DMS153 (cell line): ENCODE measurements around the gene CHRNA10.
A peak's percentile ranks its signal among the peaks of the same experiment; 100 is the strongest.
"Not testable (repeated sequence)": the region's sequence is repeated elsewhere in the genome, so short reads cannot be mapped to it uniquely, and the experiment has no call there.

Experiments used
- DNase-seq: peaks from one replicate; lab custom pipeline; 2025; lab: John Stamatoyannopoulos, UW

The CHRNA10 gene

DNA sequence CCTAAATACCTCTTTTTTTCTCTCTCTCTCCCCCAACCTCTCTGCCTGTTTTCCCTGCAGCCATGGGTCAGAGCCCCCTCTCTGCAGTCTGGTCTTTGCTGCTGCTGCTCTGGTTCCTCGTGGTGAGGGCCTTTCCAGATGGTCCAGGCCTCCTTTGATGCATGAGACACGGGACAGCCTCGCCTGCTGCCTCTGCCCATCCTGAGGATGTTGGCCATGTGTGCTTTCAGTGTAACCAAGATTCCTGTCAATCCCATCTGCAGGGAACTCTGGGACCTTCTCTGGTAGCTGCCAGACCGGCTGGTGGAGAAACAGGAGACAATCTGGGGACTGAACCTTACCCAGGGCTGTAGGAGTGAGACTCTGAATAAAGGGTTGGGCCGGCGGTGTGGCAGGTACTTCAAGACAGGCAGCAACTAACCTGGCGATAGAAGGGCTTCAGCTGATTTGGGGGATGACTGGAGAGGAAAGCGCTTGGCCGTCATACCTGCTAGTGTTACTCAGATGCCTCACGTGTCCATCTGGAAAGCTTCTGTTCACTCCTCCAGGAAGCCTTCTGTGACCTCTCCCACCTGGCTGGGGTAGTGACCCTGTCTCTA, 7.1 kb downstream of the CHRNA10 start:
- DNase-seq = no peak

DNA sequence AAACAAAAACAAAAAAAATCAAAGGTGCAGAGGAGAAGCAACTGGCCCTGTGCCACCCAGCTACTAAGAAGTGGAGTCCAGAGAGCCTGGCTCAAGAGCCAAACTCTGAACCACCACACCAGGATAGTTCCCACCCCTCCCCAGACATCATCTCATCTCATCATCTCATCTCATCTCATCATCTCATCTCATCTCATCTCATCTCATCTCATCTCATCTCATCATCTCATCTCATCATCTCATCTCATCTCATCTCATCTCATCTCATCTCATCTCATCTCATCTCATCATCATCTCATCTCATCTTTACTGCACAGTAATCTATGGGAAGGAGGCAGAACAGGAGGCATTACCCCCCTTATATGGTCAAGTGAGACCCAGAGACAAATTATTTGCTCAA, 8.3 kb downstream of the CHRNA10 start:
- no peak for DNase-seq

DNA sequence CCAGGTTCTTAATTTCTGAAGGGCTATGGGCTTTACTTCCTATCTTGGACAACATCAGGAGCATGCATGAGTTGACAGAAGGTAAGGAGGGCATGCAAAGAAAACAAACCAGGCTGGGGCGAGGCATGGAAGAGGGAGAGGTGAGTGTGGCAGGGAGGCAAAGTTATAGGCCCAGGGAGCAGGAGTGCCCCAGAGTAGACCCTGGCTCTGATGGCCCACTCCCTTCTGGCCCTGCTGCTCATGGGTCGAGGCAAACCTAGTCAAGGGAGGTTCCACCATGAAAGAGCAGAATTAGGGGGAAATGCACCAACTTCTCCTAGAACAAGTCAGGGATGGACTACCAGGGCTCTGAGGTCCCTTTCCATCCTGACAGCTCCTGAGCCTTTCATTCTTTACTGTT, 10.2 kb downstream of the CHRNA10 start:
- DNase-seq = no peak

DNA sequence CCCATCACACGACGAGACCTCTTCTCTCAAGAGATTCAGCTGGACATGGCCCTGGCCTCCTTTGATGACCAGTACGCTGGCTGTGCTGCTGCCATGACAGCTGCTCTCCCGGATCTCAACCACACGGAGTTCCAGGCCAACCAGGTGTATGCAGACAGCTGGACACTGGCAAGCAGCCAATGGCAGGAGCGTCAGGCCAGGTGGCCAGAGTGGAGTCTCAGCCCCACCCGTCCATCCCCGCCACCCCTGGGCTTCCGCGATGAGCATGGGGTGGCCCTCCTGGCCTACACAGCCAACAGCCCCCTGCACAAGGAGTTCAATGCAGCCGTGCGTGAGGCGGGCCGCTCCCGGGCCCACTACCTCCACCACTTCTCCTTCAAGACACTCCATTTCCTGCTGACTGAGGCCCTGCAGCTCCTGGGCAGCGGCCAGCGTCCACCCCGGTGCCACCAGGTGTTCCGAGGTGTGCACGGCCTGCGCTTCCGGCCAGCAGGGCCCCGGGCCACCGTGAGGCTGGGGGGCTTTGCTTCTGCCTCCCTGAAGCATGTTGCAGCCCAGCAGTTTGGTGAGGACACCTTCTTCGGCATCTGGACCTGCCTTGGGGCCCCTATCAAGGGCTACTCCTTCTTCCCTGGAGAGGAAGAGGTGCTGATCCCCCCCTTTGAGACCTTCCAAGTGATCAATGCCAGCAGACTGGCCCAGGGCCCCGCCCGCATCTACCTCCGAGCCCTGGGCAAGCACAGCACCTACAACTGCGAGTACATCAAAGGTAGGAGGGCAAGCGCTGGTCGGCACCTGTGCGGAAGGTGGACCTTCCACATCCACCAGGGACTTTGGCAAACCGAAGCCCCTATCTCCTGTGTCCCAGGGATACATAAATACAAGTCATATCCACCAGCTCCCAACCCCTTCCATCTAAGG, 11.3 kb downstream of the CHRNA10 start:
- no peak for DNase-seq

DNA sequence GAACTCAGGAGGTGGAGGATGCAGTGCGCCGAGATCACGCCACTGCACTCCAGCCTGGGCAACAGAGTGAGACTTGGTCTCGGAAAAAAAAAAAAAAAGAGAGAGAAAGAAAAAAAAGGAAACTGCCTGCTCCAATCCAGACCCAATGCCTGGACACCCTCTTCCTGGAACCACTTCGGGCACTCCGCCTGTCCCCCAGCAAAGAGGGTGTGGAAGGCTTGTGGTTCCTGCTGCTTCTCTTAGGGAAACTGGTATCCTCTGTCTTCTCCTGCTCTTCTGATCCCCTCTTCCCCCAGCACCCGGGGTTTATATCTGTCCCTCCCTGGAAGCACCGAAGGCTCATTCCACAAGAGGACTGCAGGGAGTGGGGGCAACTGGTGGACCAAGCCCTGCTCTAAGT, 12.9 kb downstream of the CHRNA10 start:
- DNase-seq = no peak

DNA sequence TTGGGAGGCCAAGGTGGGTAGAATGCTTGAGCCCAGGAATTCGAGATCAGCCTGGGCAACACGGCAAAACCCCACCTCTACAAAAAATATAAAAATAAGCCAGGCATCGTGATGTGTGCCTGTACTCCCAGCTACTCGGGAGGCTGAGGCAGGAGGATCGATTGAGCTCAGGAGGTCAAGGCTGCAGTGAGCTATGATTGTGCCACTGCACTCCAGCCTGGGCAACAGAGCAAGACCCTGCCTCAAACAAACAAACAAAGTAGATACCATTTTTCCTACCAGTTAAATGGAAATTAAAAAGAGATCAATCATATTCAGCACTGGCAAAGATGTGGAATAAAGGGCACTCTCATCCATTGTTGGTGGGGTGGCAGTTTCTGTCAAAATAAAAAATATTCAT, 13.9 kb downstream of the CHRNA10 start:
- not testable (repeated sequence) for DNase-seq

DNA sequence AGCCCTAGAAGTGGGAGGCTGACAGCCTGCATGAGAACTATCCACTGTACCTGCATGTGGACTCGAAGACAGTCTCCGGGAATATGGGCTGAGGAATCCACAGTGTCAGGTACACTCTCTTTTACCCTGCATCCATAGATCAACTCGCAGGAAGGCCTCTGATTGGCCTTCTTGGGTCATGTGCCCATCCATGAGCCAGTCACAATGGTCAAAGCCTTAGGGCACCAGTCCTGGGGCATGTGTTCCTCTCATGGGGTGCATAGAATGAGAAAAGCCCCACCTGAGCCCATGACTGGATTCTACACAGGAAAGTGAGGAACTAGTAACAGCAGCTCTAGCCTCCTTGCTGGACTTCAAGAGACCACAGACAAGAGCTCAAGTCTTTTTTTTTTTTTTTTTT, 15.6 kb downstream of the CHRNA10 start:
- DNase-seq = no peak

DNA sequence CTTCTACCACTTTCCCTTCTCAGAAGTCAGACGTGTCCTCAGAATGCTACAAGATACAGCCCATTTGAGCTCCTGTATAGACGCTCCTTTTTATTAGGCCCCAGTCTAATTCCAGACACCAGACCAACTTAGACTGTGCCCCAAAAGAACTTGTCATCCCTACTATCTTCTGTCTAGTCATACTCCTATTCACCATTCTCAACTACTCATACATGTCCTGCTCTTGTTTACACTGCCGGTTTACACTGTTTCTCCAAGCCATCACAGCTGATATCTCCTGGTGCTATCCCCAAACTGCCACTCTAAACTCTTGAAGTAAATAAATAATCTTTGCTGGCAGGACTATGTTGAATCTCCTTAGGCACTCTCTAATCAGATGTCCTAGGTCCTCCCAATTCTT, 18.7 kb downstream of the CHRNA10 start:
- DNase-seq = not testable (repeated sequence)

DNA sequence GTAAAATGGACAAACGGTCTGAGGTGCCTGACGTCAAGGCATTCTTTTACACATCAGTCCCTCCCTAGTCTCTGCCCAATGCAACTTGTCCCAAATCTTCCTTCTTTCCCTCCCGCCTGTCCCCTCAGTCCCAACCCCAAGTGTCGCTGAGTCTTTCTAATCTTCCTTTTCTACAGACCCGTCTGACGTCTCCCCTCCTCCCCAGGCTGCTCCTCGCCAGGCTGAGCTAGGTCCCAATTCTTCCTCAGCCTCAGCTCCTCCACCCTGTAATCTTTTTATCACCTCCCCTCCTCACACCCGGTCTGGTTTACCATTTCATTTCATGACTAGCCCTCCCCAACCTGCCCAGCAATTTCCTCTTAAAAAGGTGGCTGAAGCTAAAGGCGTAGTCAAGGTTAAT, 21.8 kb downstream of the CHRNA10 start:
- not testable (repeated sequence) for DNase-seq

DNA sequence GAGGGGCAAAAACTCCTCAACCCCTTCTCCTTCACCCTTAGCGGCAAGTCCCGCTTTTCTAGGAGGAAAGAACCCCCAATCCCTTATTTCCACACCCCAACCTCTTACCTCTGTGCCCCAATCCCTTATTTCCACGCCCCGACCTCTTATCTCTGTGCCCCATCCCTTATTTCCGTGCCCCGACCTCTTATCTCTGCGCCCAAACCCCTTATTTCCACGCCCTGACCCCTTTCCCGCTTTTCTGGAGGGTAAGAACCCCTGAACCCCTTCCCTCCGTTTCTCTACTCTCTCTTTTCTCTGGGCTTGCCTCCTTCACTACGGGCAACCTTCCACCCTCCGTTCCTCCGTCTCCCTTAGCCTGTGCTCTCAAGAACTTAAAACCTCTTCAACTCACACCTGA, 22.3 kb downstream of the CHRNA10 start:
- not testable (repeated sequence) for DNase-seq

DNA sequence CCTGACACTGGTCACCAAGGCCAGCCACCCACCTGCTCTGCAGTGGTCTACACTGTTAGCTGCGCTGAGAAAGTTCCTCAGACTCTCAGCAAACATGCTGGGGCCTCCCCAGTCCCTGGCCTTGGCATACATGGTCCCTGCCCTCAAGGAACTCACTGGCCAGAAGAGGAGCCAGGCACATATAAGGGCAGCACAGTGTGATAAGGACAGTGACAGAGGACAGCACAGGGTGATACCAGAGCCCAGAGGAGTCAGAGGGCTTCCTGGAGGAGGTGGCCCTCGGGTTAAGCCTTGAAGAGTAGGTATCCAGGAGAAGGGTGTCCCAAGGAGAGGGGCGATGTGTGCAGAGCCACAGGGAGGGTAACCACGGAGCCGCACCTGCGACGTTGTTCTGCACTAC, 25.6 kb downstream of the CHRNA10 start:
- DNase-seq = no peak

DNA sequence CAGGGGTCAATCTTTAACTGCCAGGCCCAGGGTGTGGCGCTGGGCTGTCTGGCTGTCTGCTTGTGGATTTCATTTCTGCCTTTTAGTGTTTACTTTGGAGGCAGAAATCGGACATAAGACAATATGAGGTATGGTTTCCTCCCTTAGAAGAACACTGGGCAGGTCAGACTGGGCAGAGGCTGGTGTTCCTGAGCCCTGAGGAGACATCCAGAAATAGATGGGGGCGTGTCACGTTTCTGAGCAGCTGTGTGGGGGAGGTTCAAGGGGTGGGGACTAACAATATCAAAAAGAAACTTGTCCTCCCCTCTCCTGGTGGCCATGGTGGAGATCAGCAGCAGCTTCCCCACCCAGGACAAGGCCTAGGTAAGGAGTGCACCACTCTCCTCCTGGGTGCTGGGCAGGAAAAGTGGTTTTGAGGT, 26.4 kb downstream of the CHRNA10 start, which contains the start of gene ART1:
Gene ART1 (plus strand): TSS at position 312 of the 419 bp plus-strand sequence. CDS start 14,086 bp downstream, outside the sequence.
- no peak for DNase-seq

DNA sequence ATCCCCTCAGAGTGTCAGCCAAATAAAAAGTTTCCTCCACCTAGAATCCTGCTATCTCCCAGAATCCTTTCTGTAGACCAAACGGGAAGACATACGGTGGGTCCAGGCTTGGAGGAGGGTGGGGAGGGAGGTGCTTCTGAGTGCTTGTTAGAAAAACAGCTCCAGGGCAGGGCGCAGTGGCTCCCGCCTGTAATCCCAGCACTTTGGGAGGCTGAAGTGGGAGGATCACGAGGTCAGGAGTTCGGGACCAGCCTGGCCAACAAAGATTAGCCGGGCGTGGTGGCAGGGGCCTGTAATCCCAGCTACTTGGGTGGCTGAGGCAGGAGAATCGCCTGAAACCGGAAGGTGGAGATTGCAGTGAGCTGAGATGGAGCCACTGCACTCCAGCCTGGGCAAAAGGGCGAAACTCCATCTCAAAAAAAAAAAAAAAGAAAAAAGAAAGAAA, 28.1 kb downstream of the CHRNA10 start:
- not testable (repeated sequence) for DNase-seq

DNA sequence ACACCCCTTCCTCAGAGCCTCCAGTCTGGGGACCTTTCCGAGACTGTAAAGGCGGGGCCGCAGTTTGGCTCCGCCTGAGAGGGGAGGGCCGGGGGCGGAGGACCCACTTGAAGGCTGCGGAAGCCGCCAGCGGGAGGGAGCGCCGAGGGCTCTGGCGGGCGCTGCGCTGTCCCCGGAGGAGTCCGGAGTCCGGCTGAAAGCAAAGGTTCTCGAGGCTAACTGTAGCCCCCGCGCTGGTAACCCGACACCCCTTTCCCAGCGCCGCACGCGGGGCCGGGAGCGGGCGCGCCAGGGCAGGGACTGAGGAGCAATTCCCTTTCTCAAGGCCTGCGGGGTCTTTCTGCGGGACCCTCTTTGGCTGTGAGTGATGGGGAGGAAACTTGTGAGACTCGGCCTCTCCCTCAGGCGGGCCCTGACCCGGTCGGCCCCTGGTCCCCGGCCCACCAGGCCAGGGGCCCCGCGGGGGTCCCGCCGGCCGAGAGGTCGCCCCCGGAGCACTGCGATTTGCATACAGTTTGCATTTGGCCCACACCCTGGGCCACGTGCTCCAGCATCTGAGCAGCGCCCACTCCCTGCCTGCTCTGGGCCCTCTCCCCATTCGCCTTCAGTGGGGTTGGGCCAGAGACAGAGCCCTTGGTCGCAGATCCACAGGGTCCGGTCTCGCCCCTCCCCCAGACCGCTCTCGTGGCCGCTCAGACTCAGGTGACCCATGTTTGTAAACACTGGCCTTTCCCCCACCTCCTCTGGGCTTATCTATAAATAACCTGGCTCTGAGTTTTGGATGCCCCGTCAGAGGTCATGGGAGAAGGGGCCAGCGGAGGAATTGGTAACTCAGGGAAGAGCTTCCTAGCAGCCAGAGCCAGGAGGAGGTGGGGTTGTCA, 28.9 kb downstream of the CHRNA10 start:
- DNase-seq = peak; percentile 72

DNA sequence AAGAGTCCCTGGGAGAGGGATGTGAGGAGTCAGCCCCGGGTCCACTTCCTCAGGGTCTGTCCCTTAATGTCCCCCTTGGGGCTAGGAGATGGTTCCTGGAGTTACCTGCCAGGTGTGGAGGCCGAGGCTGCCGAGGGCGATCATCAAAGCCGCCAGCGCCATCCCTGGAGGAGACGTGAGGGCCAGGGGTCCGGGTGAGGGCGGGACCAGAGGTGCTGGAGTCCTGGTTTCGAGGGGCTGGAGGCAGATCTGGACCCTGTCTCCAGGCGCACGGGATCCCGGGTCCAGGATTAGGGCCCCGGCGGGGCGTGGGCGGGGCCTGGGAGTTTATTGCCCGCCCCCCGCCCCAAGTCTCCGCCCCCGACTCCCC, 29.5 kb downstream of the CHRNA10 start, which contains the start of gene ART5:
Gene ART5 (minus strand): TSS at position 292 of the 370 bp plus-strand sequence. CDS start 130 bp downstream, at position 162.
- no peak for DNase-seq

DNA sequence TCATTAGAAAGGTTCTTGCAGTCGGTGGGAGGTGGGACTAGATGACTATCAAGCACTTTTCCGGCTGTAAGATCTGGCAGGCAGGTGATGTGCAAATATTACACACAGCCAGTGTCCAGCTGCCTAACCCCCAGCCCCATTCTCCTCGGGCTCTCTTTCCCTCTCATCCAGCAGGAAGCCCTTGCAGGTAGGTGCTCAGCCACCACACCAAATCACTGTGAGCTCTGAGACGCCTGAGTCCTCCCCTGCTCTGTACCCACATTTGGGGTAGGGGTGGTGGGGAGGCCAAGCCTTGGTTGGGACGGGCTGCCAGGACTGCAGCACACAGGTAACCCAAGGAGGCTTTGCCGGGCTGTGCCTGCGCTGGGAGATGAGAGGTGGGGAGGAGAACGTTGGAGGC, 30.0 kb downstream of the CHRNA10 start:
- DNase-seq = no peak

DNA sequence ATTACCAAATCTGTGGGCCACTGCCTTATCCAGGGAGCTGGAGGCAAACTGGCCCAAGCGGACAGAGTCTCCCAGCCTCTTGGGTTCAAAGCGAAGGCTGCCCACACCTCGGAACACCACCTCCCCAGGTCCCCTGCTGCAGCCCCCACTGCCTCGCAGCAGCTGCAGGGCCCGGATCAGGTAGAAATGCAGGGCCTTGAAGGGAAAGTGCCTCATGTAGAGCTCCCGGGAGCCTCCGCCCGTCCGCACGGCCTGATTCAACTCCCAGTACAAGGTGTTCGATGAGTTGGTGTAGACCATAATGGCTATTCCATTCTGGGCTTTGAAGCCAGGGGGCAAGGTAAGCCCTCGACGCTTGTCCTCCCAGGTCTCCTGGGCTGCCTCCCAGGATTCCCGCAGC, 31.3 kb downstream of the CHRNA10 start:
- DNase-seq = no peak

DNA sequence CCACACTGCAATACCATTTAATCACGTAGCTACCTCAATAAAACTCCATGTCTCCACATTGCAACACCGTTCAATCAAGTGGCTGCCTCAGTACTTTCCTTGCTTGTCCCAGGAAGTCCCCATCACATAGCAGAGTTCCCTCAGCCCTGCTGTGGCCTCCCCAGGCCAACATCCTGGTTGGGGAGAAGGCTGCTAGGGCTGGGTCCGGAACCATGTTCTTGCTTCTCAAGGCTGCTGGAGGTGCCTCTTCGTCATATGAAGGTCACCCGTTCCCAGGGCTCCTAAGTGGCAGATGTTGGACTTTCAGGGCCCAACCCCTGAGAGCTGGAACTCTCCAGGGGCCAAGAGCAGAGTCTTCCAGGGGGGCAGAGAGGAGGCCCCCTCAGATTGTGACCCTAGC, 32.7 kb downstream of the CHRNA10 start:
- DNase-seq = no peak

DNA sequence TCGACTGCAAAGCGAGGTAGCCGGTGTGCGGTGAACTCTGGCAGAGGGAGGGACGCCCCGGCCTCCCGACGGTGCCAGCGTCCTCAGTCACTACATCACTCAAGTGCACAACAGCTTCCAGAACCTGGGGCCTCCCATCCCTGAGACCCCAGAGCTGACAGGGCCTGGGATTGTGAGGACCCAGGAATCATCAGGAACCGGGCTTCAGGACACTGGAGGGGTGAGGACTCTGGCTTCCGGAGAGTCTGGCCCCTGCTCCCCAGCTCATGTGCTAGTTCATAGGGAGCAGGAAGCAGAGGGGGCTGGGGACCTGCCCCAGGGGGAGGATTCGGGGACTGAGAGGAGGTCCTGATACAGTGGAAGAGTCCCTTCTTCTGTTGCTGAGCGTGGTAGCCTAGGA, 34.0 kb downstream of the CHRNA10 start:
- DNase-seq = no peak

DNA sequence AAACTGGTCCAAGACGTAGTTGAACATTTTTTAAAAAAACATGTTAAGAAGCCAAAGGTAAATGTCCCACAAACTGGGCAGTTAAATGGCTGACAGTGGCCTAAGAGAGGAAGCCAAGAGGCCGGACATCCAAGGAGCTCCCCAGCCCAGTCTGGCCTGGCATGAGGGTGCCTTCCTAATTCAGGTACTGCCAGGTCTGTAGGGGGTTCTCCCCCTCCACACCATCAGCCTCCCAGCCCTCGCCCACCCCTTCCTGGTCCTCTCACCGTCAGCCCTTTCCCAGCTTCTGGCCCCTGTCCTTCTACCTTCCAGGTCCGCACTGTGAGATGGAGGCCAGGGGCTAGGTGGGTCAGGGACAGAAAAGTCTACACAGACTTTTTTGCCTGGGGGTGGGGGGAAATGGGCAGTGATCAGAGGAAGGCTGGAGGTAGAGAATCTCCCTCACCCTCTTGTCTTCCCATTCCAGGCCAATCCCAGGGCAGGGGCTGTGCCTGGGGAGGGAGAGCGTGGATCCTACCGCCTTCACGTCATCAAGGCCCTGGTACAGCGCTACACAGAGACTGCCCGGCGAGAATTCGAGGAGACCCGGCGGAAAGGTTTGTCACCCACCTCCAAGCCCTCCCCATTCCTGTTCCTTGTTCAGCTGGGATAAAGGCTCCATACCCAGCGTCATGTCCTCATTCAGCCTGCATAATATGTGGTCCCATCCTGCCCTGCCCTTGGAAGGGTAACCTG, 35.4 kb downstream of the CHRNA10 start:
- DNase-seq = no peak

DNA sequence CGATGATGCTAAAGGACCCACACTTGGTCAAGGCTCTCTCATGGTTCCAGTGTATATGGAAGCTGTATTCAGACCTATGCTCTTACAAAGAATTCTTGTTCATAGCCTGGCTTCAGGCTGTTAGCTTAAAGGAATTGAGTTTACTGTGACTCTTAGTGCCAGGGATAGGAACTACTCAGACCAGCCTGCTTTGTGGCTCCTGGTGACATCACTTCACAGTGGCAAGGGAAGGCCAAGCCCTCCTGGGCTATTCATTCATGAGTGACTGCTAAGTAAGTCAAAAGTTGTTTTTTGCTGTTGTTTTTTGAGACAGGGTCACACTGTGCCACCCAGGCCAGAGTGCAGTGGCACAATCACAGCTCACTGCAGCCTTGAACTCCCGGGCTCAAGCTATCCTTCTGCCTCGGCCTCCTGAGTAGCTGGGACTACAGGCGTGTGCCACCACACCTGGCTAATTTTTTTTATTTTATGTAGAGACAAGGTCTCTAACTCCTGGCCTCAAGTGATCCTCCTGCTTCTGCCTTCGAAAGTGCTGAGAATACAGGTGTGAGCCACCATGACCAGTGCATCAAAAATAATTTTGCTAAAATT, 39.0 kb downstream of the CHRNA10 start:
- no peak for DNase-seq
